GF-D8 (cell line): ENCODE data around the gene ZNF580.

Experiments
- DNase-seq: peaks from one replicate; lab custom pipeline; 2025; lab: John Stamatoyannopoulos, UW

Gene ZNF580

GRCh38 chr19:55679343-55680257, 38.8 kb downstream of the ZNF580 start:
- no peak for DNase-seq

GRCh38 chr19:55680339-55681130, 39.7 kb downstream of the ZNF580 start:
- no peak for DNase-seq

- DNase-seq = no peak
Observed at GRCh38 chr19:55681131-55682092, 40.6 kb downstream of the ZNF580 start.

DNA sequence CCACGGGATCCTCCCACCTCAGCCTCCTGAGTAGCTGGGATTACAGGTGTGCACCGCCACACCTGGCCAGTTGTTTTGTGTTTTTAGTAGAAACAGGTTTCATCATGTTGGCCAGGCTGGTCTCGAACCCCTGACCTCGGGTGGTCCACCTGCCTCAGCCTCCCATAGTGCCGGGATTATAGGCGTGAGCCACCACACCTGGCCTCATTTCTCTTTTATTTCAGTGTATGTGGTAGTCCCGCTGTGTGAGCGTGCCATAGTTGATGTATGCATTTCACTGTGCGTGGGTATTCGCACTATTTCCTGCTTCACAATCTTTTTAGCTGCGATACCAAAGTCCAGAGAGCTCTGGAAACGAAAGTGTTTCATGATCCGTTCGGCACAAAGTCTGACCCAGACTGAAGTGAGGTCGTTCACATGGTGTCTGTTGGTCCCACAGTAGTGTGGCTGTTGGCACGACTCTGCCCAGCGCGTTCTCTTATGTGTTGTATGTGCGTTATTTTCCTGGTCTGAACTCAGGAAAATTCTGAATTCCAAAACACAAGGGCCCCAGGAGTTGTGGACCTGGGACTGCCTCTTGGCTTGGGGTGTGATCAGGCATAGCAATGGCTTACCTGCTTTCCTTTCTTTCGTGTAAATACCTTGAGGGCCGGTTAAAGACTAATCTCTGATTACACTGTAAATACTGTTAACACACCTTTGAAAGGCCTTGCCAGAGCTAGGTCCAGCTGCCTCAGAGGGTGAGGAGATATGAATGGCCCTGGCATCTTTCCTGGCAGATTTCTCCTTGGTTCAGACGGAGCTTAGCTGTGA, 42.9 kb downstream of the ZNF580 start:
- no peak for DNase-seq

- DNase-seq = no peak
Observed at GRCh38 chr19:55684946-55685681, 44.3 kb downstream of the ZNF580 start.

DNA sequence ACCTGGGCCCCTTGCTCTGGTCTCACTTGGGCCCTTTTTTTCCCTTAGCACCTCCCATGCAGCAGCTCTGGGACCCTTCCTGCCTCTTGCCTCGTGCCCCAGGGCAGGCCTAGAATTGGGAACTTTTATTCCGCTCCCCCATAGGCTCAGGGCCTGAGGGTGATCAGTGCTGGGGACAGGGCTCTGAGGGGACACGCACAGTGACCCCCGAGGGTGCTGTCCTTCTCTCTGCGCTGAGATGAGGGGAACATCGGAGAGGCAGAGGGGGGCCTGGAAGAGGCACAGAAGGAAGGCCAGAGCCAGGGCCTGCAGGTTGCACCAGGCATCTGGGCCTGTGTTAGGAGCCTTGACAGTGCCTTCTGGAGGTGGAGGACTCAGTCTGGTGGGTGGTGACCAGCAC, 45.0 kb downstream of the ZNF580 start:
- no peak for DNase-seq

DNA sequence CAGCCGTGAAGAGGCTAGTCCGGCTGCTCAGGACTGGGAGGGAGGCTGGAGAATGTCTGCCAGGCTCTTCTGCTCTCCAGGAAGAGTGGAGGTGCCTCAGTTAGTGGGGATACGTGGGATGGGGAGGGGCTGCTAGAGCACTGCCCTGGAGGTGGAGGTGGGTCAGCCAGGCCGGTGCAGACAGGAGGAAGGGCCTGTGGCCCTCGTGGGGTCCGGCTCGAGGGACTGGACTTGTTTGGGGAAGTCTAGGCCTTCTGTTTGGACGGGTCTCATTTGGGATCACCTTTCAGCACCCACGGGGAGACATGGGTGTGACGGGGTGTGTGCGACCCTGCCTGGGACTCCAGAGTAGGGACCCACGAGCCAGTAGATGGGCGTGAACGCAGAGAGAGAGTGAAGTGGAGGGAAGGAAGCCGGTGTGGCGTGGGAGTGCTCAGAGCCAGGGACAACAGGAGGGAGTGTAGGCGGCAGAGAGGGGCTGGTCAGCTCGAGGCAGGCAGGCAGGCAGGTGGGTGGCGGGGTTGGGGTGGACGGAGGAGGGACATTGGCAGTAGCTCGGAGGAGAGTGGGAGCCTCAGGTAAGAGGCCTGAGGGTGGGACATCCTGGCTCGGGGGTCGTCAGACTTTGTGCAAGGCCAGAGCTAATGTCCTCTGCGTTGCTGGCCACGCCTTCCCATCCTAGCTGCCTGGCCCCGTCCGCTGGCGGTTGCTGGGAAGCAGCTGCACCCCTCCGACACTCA, 45.7 kb downstream of the ZNF580 start:
- no peak for DNase-seq

GRCh38 chr19:55687281-55688201, 46.7 kb downstream of the ZNF580 start:
- DNase-seq = no peak

GRCh38 chr19:55688422-55689218, 47.8 kb downstream of the ZNF580 start:
- no peak for DNase-seq

DNA sequence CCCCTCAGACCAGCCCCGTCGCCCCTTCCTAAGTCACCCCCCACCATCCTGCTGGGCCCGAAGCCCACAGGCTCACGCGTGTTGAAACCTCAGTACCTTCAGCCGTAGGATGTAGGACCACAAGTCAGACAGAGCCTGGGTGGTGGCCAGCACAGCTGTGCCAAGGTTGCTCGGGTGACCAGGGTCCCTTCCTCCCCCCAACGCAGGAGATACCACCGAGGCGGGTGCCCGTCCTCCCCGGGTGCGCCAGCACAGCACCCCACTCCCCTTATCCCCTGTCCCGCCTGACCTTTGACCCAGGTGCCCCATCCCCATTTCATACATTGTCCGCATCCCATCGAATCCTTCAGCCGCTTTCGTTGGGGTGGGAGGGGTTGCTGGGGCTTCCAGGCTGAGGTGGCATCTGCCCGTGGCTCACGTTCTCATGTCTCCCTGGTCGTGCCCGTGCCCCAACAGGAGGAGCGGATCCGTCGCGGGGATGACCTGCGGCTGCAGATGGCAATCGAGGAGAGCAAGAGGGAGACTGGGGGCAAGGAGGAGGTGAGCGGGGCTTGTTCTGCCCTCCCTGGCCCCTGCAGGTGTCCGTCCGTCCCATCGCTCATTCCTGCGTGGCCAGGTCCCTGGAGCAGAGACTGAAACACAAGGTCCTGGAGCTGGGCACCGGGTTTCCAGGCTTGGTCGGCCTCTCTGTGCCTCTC, 48.8 kb downstream of the ZNF580 start:
- DNase-seq = no peak

GRCh38 chr19:55690109-55690768, 49.4 kb downstream of the ZNF580 start:
- no peak for DNase-seq

GRCh38 chr19:55690769-55691545, 50.2 kb downstream of the ZNF580 start:
- DNase-seq = no peak

DNA sequence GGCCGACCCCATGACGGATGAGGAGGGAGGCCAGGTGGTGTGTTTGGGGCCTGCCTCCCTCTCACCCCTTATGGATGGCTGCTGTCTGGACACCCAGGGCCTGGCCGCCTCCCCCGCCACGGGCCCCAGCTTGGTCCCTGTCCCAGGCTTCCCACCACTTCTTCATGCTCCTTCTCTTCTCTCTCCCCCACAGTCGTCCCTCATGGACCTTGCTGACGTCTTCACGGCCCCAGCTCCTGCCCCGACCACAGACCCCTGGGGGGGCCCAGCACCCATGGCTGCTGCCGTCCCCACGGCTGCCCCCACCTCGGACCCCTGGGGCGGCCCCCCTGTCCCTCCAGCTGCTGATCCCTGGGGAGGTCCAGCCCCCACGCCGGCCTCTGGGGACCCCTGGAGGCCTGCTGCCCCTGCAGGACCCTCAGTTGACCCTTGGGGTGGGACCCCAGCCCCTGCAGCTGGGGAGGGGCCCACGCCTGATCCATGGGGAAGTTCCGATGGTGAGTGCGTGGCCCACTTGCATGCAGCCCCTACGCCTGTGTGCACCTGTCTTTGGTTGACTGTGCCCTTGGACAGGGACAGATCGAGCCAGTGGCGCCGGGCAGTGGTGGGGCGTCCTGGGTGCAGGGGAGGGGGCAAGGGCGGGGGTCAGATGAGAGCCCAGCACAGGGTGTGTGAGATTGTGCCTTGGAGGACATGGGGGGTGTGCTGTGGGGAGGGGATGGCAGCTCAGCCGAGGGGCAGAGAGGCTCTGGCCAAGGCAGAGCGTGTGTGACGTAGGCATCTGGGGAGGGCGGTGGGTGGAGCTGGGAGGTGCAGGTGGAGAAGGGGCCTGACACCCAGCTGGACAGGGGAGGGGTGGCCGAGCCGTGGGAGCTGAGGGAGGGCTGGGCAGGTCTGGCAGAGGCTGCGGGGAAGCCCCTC, 51.0 kb downstream of the ZNF580 start:
- DNase-seq = no peak

DNA sequence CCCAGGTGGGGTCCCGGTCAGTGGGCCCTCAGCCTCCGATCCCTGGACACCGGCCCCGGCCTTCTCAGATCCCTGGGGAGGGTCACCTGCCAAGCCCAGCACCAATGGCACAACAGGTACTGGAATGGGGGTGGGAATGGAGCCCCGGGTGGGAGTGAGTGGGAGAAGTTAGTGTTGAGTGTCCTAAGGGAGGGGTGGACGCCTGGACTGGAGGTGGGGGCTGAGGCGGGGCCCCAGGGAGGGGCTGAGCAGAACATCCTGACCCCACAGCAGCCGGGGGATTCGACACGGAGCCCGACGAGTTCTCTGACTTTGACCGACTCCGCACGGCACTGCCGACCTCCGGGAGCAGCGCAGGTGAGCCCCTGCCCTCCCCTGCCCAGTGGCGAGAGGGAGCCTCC, 51.9 kb downstream of the ZNF580 start:
- DNase-seq = no peak
